OCI-LY7 (cell line): ENCODE data around the gene ATG2A.

ENCODE experiments used
- EZH2phosphoT487 ChIP-seq: fragments of 200-600 bp; sonication (generic); IDR thresholded peaks from 2 replicates; pipeline ENCODE4 v1.6.1; 2018; ENCODE audit warnings: low read depth, borderline replicate concordance, mild to moderate bottlenecking, mixed run types, antibody characterized with exemption, low read length, moderate library complexity, mixed read lengths
- TF ChIP-seq, protein P1 (sequence below): fragments of 200-600 bp; sonication (generic); conservative IDR thresholded peaks from 2 replicates; pipeline ENCODE4 v1.5.1; 2014; ENCODE audit warnings: mild to moderate bottlenecking, antibody characterized with exemption, low read length, moderate library complexity, mixed read lengths

DNA sequence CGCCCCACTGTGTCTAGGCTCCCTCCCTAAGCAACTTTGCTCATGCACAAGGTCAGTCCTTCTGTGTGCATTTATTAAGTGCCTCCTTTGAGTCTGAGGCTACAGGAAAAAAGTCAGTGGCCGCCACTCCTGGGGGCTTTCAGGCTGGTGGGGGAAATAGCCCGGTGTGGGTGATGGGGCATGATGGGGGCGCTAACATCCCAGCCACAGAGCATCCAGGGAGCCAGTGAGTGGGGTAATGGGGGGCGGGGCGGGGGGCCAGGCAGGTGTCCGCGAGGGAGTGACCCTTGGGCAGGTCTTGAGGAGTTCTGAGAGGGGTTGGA lies 28.6 kb downstream of the ATG2A start:
- TF ChIP-seq, protein P1, sequence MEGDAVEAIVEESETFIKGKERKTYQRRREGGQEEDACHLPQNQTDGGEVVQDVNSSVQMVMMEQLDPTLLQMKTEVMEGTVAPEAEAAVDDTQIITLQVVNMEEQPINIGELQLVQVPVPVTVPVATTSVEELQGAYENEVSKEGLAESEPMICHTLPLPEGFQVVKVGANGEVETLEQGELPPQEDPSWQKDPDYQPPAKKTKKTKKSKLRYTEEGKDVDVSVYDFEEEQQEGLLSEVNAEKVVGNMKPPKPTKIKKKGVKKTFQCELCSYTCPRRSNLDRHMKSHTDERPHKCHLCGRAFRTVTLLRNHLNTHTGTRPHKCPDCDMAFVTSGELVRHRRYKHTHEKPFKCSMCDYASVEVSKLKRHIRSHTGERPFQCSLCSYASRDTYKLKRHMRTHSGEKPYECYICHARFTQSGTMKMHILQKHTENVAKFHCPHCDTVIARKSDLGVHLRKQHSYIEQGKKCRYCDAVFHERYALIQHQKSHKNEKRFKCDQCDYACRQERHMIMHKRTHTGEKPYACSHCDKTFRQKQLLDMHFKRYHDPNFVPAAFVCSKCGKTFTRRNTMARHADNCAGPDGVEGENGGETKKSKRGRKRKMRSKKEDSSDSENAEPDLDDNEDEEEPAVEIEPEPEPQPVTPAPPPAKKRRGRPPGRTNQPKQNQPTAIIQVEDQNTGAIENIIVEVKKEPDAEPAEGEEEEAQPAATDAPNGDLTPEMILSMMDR: no peak
- TF ChIP-seq EZH2phosphoT487: no peak
